ENCODE measurements around the gene KRT16.

DNA sequence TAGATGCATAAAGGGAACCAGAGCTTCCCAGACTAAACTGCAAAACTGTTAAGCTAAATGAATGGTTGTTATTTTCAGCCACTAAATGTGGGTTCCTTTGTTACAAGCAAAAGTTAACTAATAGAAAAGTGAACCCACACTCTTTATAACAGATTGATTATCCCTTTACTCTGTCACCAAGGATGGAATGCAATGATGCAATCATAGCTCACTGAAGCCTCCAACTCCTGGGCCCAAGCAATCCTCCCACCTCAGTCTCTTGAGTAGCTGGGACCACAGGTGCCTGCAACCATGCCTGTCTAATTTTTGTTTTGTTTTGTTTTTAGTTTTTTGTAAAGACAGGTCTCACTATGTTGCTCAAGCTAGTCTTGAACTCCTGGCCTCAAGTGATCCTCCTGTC, 47.2 kb downstream of the KRT16 start:
- TF ChIP-seq, protein P1, sequence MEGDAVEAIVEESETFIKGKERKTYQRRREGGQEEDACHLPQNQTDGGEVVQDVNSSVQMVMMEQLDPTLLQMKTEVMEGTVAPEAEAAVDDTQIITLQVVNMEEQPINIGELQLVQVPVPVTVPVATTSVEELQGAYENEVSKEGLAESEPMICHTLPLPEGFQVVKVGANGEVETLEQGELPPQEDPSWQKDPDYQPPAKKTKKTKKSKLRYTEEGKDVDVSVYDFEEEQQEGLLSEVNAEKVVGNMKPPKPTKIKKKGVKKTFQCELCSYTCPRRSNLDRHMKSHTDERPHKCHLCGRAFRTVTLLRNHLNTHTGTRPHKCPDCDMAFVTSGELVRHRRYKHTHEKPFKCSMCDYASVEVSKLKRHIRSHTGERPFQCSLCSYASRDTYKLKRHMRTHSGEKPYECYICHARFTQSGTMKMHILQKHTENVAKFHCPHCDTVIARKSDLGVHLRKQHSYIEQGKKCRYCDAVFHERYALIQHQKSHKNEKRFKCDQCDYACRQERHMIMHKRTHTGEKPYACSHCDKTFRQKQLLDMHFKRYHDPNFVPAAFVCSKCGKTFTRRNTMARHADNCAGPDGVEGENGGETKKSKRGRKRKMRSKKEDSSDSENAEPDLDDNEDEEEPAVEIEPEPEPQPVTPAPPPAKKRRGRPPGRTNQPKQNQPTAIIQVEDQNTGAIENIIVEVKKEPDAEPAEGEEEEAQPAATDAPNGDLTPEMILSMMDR (IDR thresholded peaks at IDR 0.05; ENCODE audit: low read depth, low read length, poor library complexity, severe bottlenecking) = no peak
- no peak for TF ChIP-seq EZH2phosphoT487 (IDR thresholded peaks at IDR 0.05; ENCODE audit: borderline replicate concordance, low read length)

Measured in DOHH2 (cell line).